ENCODE results near the gene MSANTD2. TPM values are rescaled to one million over a fixed set of nuclear protein-coding genes. Genes with fewer than 3 reads are reported as not detected.

MSANTD2 gene
- total and polyA plus RNA-seq, 4 donors: 1.6 to 7.7 (median 2.3) TPM

GRCh38 chr11:124738713-124739478 lies 61.3 kb downstream of the MSANTD2 start:
- Histone ChIP-seq H3K36me3 (ENCODE audit: control insufficient read depth in 4 of 4, insufficient read depth in 3 of 4, low read depth in 1 of 4, low read length in 3 of 4) (no peaks in the 10 kb centered on the region), H3K27ac (ENCODE audit: low read depth in 1 of 2, low read length in 2 of 2) (no peak overlapping the region), H3K4me1 (ENCODE audit: control insufficient read depth in 4 of 4, insufficient read depth in 4 of 4, low read length in 3 of 4) (peaks cover 4 to 12% (median 9%) of the 10 kb centered on the region in 4 donors), H3K27me3 (ENCODE audit: control insufficient read depth in 4 of 4, insufficient read depth in 4 of 4, low read length in 3 of 4) (peaks cover 0 to 5% (median 0%) of the 10 kb centered on the region in 4 donors), H3K4me3 (ENCODE audit: low read depth in 1 of 3, low read length in 3 of 3) (no peak overlapping the region), H3K9ac (ENCODE audit: low read depth in 1 of 2, low read length in 2 of 2) (no peak overlapping the region), H3K9me3 (ENCODE audit: control insufficient read depth in 4 of 4, low read length in 3 of 4) (no peaks in the 10 kb centered on the region)
- 46% methylated on average over 21 of the region's 21 CpGs for WGBS
- DNase-seq (ENCODE audit: low spot score): no peak
- TF ChIP-seq HNF4G (IDR thresholded peaks at IDR 0.05) (no peak), GABPA (IDR thresholded peaks at IDR 0.05 in 1 of 2, conservative IDR thresholded peaks at IDR 0.05 in 1 of 2) (no peak), JUND (IDR thresholded peaks at IDR 0.05) (no peak), ATF3 (IDR thresholded peaks at IDR 0.05) (no peak), EGR1 (IDR thresholded peaks at IDR 0.05; ENCODE audit: low read depth in 2 of 2) (no peak), NR2F2 (IDR thresholded peaks at IDR 0.05) (no peak), FOXA2 (IDR thresholded peaks at IDR 0.05) (no peak), YY1 (IDR thresholded peaks at IDR 0.05) (no peak), ZBTB33 (IDR thresholded peaks at IDR 0.05) (no peak), SP1 (IDR thresholded peaks at IDR 0.05) (no peak), REST (IDR thresholded peaks at IDR 0.05) (no peak), TAF1 (conservative IDR thresholded peaks at IDR 0.05) (no peak), RAD21 (IDR thresholded peaks at IDR 0.05) (no peak), FOXA1 (IDR thresholded peaks at IDR 0.05) (no peak)

GRCh38 chr11:124737638-124738305 lies 62.4 kb downstream of the MSANTD2 start:
- Histone ChIP-seq H3K27ac (ENCODE audit: low read depth in 1 of 2, low read length in 2 of 2) (no peak overlapping the region), H3K4me1 (ENCODE audit: control insufficient read depth in 4 of 4, insufficient read depth in 4 of 4, low read length in 3 of 4) (peaks cover 4 to 12% (median 9%) of the 10 kb centered on the region in 4 donors), H3K9ac (ENCODE audit: low read depth in 1 of 2, low read length in 2 of 2) (no peak overlapping the region), H3K9me3 (ENCODE audit: control insufficient read depth in 4 of 4, low read length in 3 of 4) (no peaks in the 10 kb centered on the region), H3K4me3 (ENCODE audit: low read depth in 1 of 3, low read length in 3 of 3) (no peak overlapping the region), H3K27me3 (ENCODE audit: control insufficient read depth in 4 of 4, insufficient read depth in 4 of 4, low read length in 3 of 4) (peaks cover 0 to 1% (median 0%) of the 10 kb centered on the region in 4 donors), H3K36me3 (ENCODE audit: control insufficient read depth in 4 of 4, insufficient read depth in 3 of 4, low read depth in 1 of 4, low read length in 3 of 4) (no peaks in the 10 kb centered on the region)
- no peak for DNase-seq (ENCODE audit: low spot score)
- WGBS: 73% methylated on average over 7 of the region's 7 CpGs
- TF ChIP-seq FOXA1 (IDR thresholded peaks at IDR 0.05) (no peak), RAD21 (IDR thresholded peaks at IDR 0.05) (no peak), CTCF (IDR thresholded peaks at IDR 0.05; ENCODE audit: low read depth, low read length, missing input control) (no peak), GABPA (IDR thresholded peaks at IDR 0.05 in 1 of 2, conservative IDR thresholded peaks at IDR 0.05 in 1 of 2) (no peak), NR2F2 (IDR thresholded peaks at IDR 0.05) (no peak), TAF1 (conservative IDR thresholded peaks at IDR 0.05) (no peak), EGR1 (IDR thresholded peaks at IDR 0.05; ENCODE audit: low read depth in 2 of 2) (no peak), YY1 (IDR thresholded peaks at IDR 0.05) (no peak), RXRA (IDR thresholded peaks at IDR 0.05) (no peak), MAX (IDR thresholded peaks at IDR 0.05) (no peak), HNF4A (conservative IDR thresholded peaks at IDR 0.05) (no peak), REST (IDR thresholded peaks at IDR 0.05) (no peak), FOXA2 (IDR thresholded peaks at IDR 0.05) (no peak), ATF3 (IDR thresholded peaks at IDR 0.05) (no peak)

Data from liver (tissue), 9 donors.